MV-4-11 (cell line): Measurements from ENCODE around the gene AUTS2.

Experiments used
- DNase-seq: peaks from one replicate; lab custom pipeline; 2025; lab: John Stamatoyannopoulos, UW

Gene AUTS2

GRCh38 chr7:69687739-69688433, 89.6 kb downstream of the AUTS2 start:
- no peak for DNase-seq

GRCh38 chr7:69690329-69690728, 92.1 kb downstream of the AUTS2 start:
- DNase-seq = no peak

GRCh38 chr7:69691327-69691726, 93.1 kb downstream of the AUTS2 start:
- no peak for DNase-seq

GRCh38 chr7:69691734-69692133, 93.5 kb downstream of the AUTS2 start:
- DNase-seq = no peak

GRCh38 chr7:69692611-69693010, 94.3 kb downstream of the AUTS2 start:
- DNase-seq = no peak

GRCh38 chr7:69693042-69693441, 94.8 kb downstream of the AUTS2 start:
- DNase-seq = peak; percentile 67

GRCh38 chr7:69696054-69696591, 97.8 kb downstream of the AUTS2 start:
- DNase-seq = peak; percentile 72

- DNase-seq = no peak
These were observed 98.7 kb downstream of the AUTS2 start for GRCh38 chr7:69696686-69697685.

GRCh38 chr7:69698109-69698825, 100.0 kb downstream of the AUTS2 start:
- DNase-seq = no peak

- no peak for DNase-seq
These were observed 101.7 kb downstream of the AUTS2 start for GRCh38 chr7:69699931-69700330.

- DNase-seq = no peak
These were observed 102.1 kb downstream of the AUTS2 start for GRCh38 chr7:69700331-69700730.

- DNase-seq = no peak
These were observed 103.0 kb downstream of the AUTS2 start for GRCh38 chr7:69701288-69701687.

GRCh38 chr7:69702357-69702756, 104.1 kb downstream of the AUTS2 start:
- DNase-seq = no peak

- DNase-seq = no peak
These were observed 104.8 kb downstream of the AUTS2 start for GRCh38 chr7:69703099-69703498.

- DNase-seq = no peak
These were observed 107.8 kb downstream of the AUTS2 start for GRCh38 chr7:69706070-69706469.

GRCh38 chr7:69708857-69709256, 110.6 kb downstream of the AUTS2 start:
- peak; percentile 31 for DNase-seq

GRCh38 chr7:69710768-69711438, 112.6 kb downstream of the AUTS2 start:
- DNase-seq = no peak

- DNase-seq = no peak
These were observed 116.8 kb downstream of the AUTS2 start for GRCh38 chr7:69714886-69715576.

- no peak for DNase-seq
These were observed 118.9 kb downstream of the AUTS2 start for GRCh38 chr7:69717221-69717620.

- no peak for DNase-seq
These were observed 121.4 kb downstream of the AUTS2 start for GRCh38 chr7:69719717-69720116.

- DNase-seq = no peak
These were observed 124.6 kb downstream of the AUTS2 start for GRCh38 chr7:69722843-69723242.
